ENCODE results near the gene LARP1.

Gene LARP1

GRCh38 chr5:154857530-154858296 is 102.5 kb downstream of the LARP1 start:
- peak; percentile 89 for DNase-seq (ENCODE audit: low read depth, low spot score)

- DNase-seq (ENCODE audit: low read depth, low spot score) = peak; percentile 93
Measured at GRCh38 chr5:154858297-154858971, 103.3 kb downstream of the LARP1 start, which contains the start of gene CNOT8. CNOT8 (plus strand) TSS chr5:154858627; CDS start chr5:154863279, 4,652 bp downstream.

GRCh38 chr5:154858972-154859871 is 104.0 kb downstream of the LARP1 start:
- DNase-seq (ENCODE audit: low read depth, low spot score) = no peak

- DNase-seq (ENCODE audit: low read depth, low spot score) = no peak
Measured at GRCh38 chr5:154860123-154860522, 104.9 kb downstream of the LARP1 start.

GRCh38 chr5:154860765-154861164 is 105.6 kb downstream of the LARP1 start:
- no peak for DNase-seq (ENCODE audit: low read depth, low spot score)

DNA sequence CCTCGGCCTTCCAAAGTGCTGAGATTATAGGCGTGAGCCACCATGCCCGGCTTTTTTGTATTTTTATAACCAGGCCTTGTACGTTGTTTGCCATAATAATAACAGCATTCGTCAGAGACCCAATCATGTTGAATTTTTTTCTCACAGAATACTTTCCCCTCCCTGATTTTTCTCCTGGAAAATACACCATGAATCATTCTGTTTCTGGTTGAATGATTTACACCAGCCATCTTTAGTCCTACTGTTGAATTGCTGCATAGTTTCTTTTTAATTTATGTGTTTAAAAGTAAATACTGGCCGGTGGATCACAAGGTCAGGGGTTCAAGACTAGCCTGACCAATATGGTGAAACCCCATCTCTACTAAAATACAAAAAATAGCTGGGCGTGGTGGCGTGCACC is 106.8 kb downstream of the LARP1 start:
- DNase-seq (ENCODE audit: low read depth, low spot score) = no peak

DNA sequence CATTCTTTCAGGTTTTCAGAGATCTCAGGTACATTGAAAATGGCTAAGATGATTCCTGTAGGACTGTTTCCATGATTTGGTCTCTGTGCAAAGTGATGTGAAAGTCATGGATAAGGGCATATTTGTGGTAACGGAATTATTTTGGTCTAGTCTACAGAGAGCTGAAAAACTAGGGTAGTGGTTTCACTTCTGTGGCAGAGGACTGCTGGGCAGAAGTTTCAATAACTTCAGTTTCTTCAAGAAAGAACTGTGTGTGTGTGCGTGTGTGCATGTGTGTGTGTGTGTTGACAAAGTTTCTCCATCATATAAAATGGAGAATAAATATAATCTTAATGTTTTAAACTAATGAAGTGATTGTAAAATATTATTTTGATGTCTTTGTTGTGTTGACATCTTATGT is 107.6 kb downstream of the LARP1 start:
- no peak for DNase-seq (ENCODE audit: low read depth, low spot score)

DNA sequence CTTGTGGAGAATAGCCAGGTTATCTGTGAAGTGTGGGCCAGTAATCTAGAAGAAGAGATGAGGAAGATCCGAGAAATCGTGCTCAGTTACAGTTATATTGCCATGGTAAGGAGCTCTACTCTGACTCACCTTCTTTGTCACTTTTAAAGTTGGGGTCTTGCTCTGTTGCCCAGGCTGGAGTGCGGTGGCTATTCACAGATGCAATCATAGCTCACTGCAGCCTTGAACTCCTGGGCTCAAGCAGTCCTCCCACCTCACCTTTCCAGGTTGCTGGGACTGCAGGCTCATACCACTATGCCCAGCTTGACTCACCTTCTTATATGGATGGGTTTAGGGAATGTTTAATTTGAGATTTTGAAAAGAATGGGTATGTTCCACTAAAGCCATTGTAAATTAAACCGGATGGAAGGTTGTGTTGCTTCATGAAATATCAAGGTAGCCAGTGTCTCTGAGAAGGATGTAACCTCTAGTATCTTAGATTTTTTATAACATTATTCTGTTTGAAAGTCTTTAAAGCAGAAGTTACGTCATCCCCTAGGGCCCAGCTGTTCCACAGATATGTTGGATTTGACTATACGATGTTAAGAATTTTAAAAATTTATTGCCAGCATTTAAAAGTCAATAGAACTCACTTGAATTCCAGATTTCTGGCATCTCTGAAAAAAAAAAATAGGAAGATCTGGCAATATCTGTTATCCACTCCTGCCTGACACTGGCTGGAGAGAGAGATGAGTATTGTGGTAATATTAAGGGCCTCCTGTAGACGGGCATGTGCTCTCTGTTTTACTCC is 108.3 kb downstream of the LARP1 start:
- DNase-seq (ENCODE audit: low read depth, low spot score) = no peak

DNA sequence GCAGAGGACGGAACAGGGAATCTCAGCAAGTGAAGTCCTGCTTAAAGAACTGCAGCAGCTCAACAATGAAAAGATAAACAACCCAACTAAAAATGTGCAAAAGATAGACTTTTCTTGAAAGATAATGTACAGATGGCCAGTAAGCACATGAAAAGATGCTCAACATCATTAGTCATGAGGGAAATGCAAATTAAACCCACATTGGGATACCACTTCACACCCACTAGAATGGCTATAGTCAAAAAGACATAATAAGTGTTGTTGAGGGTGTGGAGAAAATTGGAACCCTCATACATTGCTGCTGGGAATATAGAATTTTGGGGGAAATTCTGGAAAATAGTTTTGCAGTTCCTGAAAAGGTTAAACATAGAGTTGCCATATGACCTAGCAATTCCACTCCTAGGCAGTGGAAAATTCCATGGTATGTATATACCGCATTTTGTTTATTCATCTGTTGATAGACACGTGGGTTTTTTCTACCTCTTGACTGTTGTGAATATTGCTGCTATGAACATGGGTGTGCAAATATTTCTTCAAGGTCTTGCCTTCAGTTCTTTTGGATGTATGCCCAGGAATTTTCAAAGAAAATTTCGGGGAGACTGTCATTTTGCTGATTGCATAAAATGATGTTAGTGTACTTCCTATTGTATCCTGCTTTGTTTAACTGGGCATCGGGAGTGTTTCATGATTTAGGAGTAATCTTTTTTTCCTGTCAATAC is 110.4 kb downstream of the LARP1 start:
- DNase-seq (ENCODE audit: low read depth, low spot score) = no peak

GRCh38 chr5:154866841-154867240 is 111.7 kb downstream of the LARP1 start:
- DNase-seq (ENCODE audit: low read depth, low spot score) = no peak
